ENCODE measurements around the gene MGAT5. TPM values are rescaled to one million over a fixed set of nuclear protein-coding genes. Genes with fewer than 3 reads are reported as not detected.

MGAT5 gene
- total RNA-seq, 2 experiments from 2014 or later = 60.8 to 68.0 TPM

GRCh38 chr2:134280726-134281125, 26.9 kb downstream of the MGAT5 start:
- Histone ChIP-seq H3K4me2 (ENCODE audit: low read length) (peak overlapping the region; percentile 70), H4K20me1 (ENCODE audit: insufficient read depth, low read length) (no peaks in the 10 kb centered on the region; the same call in 1 of the 2 replicates), H3K9me2 (ENCODE audit: insufficient read depth, low read length) (no peaks in the 10 kb centered on the region), H3K27ac (ENCODE audit: low read depth, low read length, poor library complexity, severe bottlenecking) (peak overlapping the region; percentile 40), H3K36me3 (ENCODE audit: insufficient read depth, low read length) (peaks cover 20% of the 10 kb centered on the region; the same call in 1 of the 2 replicates), H3K9me3 (ENCODE audit: low read length) (no peaks in the 10 kb centered on the region), H2AFZ (ENCODE audit: low read length) (no peak overlapping the region), H3K4me3 (ENCODE audit: low read depth, low read length, poor library complexity, severe bottlenecking) (peak overlapping the region; percentile 20), H3K79me2 (ENCODE audit: insufficient read depth, low read depth, low read length) (peaks cover 89% of the 10 kb centered on the region; the same call in 1 of the 2 replicates), H3K4me1 (ENCODE audit: insufficient read depth, low read length, poor library complexity, severe bottlenecking) (peaks cover 90% of the 10 kb centered on the region)
- ChIA-PET POLR2A (interaction anchor here (1.7 to 12.1 kb wide), 4 partner anchors 9 to 130 kb away, joined by 5 to 115 read pairs (median 12); partner anchors contain the start of gene MGAT5), CTCF (ENCODE audit: unreplicated experiment) (no interaction called here)
- intact Hi-C loops (cut with micrococcal nuclease; ENCODE audit: unreplicated experiment) = loop anchor here (5.0 kb wide), 1 partner anchor 33 kb away; no protein-coding TSS in a partner anchor
- no peak for TF ChIP-seq EZH2phosphoT487 (IDR thresholded peaks at IDR 0.05; ENCODE audit: borderline replicate concordance, low read depth, low read length)
- TF ChIP-seq, protein P1, sequence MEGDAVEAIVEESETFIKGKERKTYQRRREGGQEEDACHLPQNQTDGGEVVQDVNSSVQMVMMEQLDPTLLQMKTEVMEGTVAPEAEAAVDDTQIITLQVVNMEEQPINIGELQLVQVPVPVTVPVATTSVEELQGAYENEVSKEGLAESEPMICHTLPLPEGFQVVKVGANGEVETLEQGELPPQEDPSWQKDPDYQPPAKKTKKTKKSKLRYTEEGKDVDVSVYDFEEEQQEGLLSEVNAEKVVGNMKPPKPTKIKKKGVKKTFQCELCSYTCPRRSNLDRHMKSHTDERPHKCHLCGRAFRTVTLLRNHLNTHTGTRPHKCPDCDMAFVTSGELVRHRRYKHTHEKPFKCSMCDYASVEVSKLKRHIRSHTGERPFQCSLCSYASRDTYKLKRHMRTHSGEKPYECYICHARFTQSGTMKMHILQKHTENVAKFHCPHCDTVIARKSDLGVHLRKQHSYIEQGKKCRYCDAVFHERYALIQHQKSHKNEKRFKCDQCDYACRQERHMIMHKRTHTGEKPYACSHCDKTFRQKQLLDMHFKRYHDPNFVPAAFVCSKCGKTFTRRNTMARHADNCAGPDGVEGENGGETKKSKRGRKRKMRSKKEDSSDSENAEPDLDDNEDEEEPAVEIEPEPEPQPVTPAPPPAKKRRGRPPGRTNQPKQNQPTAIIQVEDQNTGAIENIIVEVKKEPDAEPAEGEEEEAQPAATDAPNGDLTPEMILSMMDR (conservative IDR thresholded peaks at IDR 0.05; ENCODE audit: low read length) = no peak
- DNase-seq (ENCODE audit: low spot score) = no peak
- no TSS peak for BruUV-seq (replicated peaks)

DNA sequence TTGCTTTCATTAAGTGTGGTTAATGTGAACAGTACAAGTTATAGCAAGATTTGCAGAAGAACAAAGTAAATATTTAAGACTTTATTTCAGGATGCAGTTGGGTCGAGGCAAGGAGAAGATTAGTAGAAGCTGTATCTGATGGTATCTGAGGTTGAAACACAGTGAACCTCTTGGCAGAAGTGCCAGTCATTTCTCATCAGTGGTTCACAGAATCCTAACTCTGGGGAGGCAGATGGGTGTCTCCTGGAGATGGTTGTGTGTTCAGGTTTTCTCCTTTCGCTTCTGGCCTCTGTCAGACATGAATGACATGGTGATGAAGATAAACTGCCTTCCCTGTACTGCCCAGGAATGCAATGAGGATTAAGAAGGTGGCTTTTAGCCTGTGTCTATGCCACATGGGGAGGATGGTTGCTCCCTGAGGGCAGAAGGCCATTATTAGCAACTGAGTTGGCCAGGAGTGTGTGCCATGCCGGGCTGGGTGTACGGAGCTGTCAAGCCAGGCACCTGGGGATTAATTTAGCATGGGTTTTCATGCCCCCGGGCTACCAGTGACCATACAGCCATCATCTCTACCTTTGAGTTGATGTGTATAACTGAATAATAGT, 28.0 kb downstream of the MGAT5 start:
- H3K4me1 ChIP-seq (ENCODE audit: insufficient read depth, low read length, poor library complexity, severe bottlenecking) = peaks cover 87% of the 10 kb centered on the region
- H3K9me3 ChIP-seq (ENCODE audit: low read length) = no peaks in the 10 kb centered on the region
- ChIA-PET CTCF (ENCODE audit: unreplicated experiment) (interaction anchor here (1.6 kb wide), 1 partner anchor 11 kb away, joined by 7 read pairs; no protein-coding TSS in a partner anchor), POLR2A (interaction anchor here (1.4 to 12.1 kb wide), 3 partner anchors 19 to 31 kb away, joined by 4 to 115 read pairs (median 7); partner anchors contain the start of gene MGAT5)
- no peaks in the 10 kb centered on the region for H3K9me2 ChIP-seq (ENCODE audit: insufficient read depth, low read length)
- H2AFZ ChIP-seq (ENCODE audit: low read length) = no peak overlapping the region; the same call in 1 of the 2 replicates
- DNase-seq (ENCODE audit: low spot score) = no peak
- peak overlapping the region; percentile 27 for H3K4me3 ChIP-seq (ENCODE audit: low read depth, low read length, poor library complexity, severe bottlenecking)
- peak overlapping the region; percentile 70 for H3K4me2 ChIP-seq (ENCODE audit: low read length)
- intact Hi-C loops (cut with micrococcal nuclease; ENCODE audit: unreplicated experiment) = loop anchor here (5.0 kb wide), 1 partner anchor 35 kb away; no protein-coding TSS in a partner anchor
- H3K79me2 ChIP-seq (ENCODE audit: insufficient read depth, low read depth, low read length) = peaks cover 80% of the 10 kb centered on the region; the same call in 1 of the 2 replicates
- peaks cover 20% of the 10 kb centered on the region; the same call in 1 of the 2 replicates for H3K36me3 ChIP-seq (ENCODE audit: insufficient read depth, low read length)
- H4K20me1 ChIP-seq (ENCODE audit: insufficient read depth, low read length) = no peaks in the 10 kb centered on the region; the same call in 1 of the 2 replicates
- no peak for TF ChIP-seq EZH2phosphoT487 (IDR thresholded peaks at IDR 0.05; ENCODE audit: borderline replicate concordance, low read depth, low read length)
- TF ChIP-seq, protein P1 (conservative IDR thresholded peaks at IDR 0.05; ENCODE audit: low read length) = no peak
- no TSS peak for BruUV-seq (replicated peaks)
- peak overlapping the region; percentile 76 for H3K27ac ChIP-seq (ENCODE audit: low read depth, low read length, poor library complexity, severe bottlenecking)
